Dendritic cell treated with granulocyte-macrophage colony-stimulating factor and Interleukin-4, amounts not matched to agents 40 ng/mL and 50 ng/mL, for 4 days (primary cell): ENCODE data around the gene RASA4.
"Not testable (repeated sequence)": the region's sequence is repeated elsewhere in the genome, so short reads cannot be mapped to it uniquely, and the experiment has no call there.

Experiments
- H3K27ac Mint-ChIP-seq: one replicate; pipeline ENCODE4 v1.8.0; 2022; ENCODE audit warnings: mild to moderate bottlenecking, mixed read lengths
- H3K27me3 Mint-ChIP-seq: one replicate; pipeline ENCODE4 v1.8.0; 2022; ENCODE audit warnings: mild to moderate bottlenecking, mixed read lengths
- H3K36me3 Mint-ChIP-seq: one replicate; pipeline ENCODE4 v1.8.0; 2022; ENCODE audit warnings: low read depth, mixed read lengths
- H3K4me1 Mint-ChIP-seq: one replicate; pipeline ENCODE4 v1.8.0; 2022; ENCODE audit warnings: low read depth, mixed read lengths
- H3K4me3 Mint-ChIP-seq: one replicate; pipeline ENCODE4 v1.8.0; 2022; ENCODE audit warnings: mild to moderate bottlenecking, moderate library complexity, mixed read lengths
- H3K9me3 Mint-ChIP-seq: one replicate; pipeline ENCODE4 v1.8.0; 2022; ENCODE audit warnings: mixed read lengths
- intact Hi-C: fragments of 100-400 bp; cut with micrococcal nuclease; formaldehyde crosslinking; loops from one replicate; pipeline ENCODE4 v1.15.0; 2022

RASA4 gene

GRCh38 chr7:102542083-102542482 lies 74.5 kb downstream of the RASA4 start:
- H3K4me1 Mint-ChIP-seq, H3K27me3 Mint-ChIP-seq, intact Hi-C loops, H3K36me3 Mint-ChIP-seq, H3K4me3 Mint-ChIP-seq, H3K9me3 Mint-ChIP-seq, H3K27ac Mint-ChIP-seq: not testable (repeated sequence)

- H3K27ac Mint-ChIP-seq, H3K9me3 Mint-ChIP-seq, H3K36me3 Mint-ChIP-seq, H3K4me1 Mint-ChIP-seq, H3K4me3 Mint-ChIP-seq, intact Hi-C loops, H3K27me3 Mint-ChIP-seq: not testable (repeated sequence)
Measured at GRCh38 chr7:102540604-102541003, 76.0 kb downstream of the RASA4 start.

DNA sequence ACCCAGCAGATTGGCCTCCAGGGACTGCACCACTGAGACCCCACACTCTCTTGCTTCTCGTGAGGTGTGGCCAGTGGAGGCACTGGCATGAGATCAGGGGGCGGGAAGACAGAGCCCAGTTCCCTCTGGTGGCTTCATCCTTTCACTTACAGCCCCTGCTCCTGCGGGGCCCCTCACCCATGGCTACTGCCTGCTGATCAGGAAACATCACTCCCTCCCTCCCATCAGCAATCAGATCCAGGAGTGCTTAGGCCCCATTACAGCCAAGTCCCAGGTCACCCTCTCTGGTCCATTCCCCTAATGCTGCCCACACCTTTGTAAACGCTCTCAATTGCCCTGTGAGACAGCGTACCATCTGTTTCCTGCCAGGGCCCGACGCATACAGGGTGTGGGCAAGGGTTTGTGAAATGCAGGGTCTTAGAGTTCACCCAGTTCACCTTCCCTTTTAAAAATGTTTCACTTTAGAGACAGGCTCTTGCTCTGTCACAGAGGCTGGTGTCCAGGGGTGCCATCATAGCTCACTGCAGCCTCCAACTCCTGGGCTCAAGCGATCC lies 81.4 kb downstream of the RASA4 start:
- H3K36me3 Mint-ChIP-seq, intact Hi-C loops, H3K4me1 Mint-ChIP-seq, H3K4me3 Mint-ChIP-seq, H3K27me3 Mint-ChIP-seq, H3K27ac Mint-ChIP-seq, H3K9me3 Mint-ChIP-seq: not testable (repeated sequence)

DNA sequence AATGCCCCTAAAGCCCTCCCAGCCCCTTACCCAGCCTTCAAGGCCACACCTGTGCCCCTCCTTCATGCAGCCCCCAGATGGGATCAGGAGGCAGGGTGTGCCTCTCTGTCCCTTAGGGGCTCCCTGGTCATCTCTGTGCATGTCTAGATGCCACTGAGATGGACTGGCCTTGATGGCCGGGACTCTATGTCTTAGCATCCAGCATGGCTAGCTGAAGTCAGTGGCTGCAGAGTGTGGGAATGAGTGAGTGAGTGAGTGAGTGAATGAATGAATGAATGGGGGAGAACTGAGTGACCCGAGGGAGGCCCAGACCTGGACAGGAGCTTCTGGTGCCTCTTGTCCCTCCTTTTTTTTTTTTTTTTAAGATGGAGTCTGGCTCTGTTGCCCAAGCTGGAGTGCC lies 84.4 kb downstream of the RASA4 start:
- H3K4me1 Mint-ChIP-seq, H3K27me3 Mint-ChIP-seq, H3K9me3 Mint-ChIP-seq, H3K27ac Mint-ChIP-seq, H3K4me3 Mint-ChIP-seq, intact Hi-C loops, H3K36me3 Mint-ChIP-seq: not testable (repeated sequence)

DNA sequence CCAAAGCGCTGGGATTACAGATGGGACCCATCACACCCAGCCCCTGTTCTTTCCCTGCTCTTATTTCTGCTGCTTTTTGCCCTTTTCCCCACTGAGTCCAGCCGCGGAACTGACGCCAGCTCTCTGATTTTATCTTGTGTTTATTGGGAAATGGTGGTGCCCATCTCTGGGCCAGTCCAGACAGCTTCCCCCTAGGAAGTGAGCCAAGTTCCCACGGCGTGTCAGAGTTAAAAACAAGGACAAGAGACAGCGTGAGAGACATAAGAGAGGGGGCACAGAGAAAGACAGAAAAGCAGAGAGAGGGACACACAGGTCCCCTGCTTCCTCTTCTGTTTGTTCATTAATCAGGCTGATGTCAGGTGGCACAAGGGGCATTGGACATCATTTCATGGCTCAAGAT lies 85.0 kb downstream of the RASA4 start:
- H3K9me3 Mint-ChIP-seq, H3K4me3 Mint-ChIP-seq, H3K36me3 Mint-ChIP-seq, H3K4me1 Mint-ChIP-seq, H3K27ac Mint-ChIP-seq, H3K27me3 Mint-ChIP-seq, intact Hi-C loops: not testable (repeated sequence)

GRCh38 chr7:102527822-102528793 lies 88.4 kb downstream of the RASA4 start:
- H3K4me1 Mint-ChIP-seq, H3K36me3 Mint-ChIP-seq, intact Hi-C loops, H3K27ac Mint-ChIP-seq, H3K4me3 Mint-ChIP-seq, H3K9me3 Mint-ChIP-seq, H3K27me3 Mint-ChIP-seq: not testable (repeated sequence)

DNA sequence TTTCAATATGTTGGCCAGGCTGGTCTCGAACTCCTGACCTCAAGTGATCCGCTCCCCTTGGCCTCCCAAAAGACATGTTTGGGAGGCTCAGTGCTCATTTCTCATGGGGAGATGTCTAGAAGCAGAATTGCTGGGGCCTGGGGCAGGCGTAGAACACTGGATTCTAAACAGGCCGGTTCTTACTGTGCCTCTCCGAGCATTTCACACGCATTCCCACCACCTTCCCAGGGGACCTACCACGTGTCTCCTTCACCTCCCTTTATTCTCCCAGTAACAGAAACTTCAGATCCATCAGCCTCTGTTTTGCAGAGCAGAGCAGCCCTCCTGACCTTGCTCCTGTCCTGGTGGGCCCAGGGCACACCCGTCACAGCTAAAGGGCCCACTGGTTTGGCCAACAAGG lies 89.4 kb downstream of the RASA4 start:
- H3K27me3 Mint-ChIP-seq, H3K4me3 Mint-ChIP-seq, intact Hi-C loops, H3K27ac Mint-ChIP-seq, H3K4me1 Mint-ChIP-seq, H3K36me3 Mint-ChIP-seq, H3K9me3 Mint-ChIP-seq: not testable (repeated sequence)

DNA sequence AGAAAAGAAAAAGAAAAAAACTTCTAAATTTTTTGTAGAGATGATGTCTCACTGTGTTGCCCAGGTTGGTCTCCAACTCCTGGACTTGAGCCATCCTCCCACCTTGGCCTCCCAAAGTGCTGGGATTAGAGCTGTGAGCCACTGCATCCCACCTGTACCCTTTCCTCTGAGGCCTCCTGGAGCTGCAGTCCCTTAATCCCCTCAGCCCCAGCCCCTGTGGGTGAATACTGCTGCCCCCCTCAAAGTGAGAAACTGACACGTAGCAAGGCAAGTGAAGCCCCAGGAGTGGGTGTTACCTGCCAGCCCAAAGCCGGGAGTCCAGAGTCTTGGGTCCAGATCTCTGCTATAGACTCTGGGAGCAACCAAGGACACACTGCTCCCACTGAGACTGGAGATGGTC lies 91.8 kb downstream of the RASA4 start:
- H3K4me1 Mint-ChIP-seq, H3K27me3 Mint-ChIP-seq, H3K9me3 Mint-ChIP-seq, intact Hi-C loops, H3K4me3 Mint-ChIP-seq, H3K36me3 Mint-ChIP-seq, H3K27ac Mint-ChIP-seq: not testable (repeated sequence)
